Upper lobe of right lung (tissue), 1 donor: ENCODE data around the gene TAF15. TPM values are rescaled to one million over a fixed set of nuclear protein-coding genes. Genes with fewer than 3 reads are reported as not detected.

Source experiments
- ATAC-seq: fragments of 200-7000 bp; cut with Tn5 transposase; one replicate; pipeline ENCODE4 v1.9.1; 2020; ENCODE audit warnings: mild to moderate bottlenecking, moderate library complexity
- DNase-seq: peaks from one replicate; pipeline ENCODE4 v3.0.0-alpha.2; 2020
- H3K27ac ChIP-seq: fragments of 200-600 bp; one replicate; pipeline ENCODE4 v1.8.0; 2022
- H3K27me3 ChIP-seq: fragments of 200-600 bp; one replicate; pipeline ENCODE4 v1.8.0; 2022; ENCODE audit warnings: mild to moderate bottlenecking
- H3K36me3 ChIP-seq: fragments of 200-600 bp; one replicate; pipeline ENCODE4 v1.8.0; 2022
- H3K4me1 ChIP-seq: fragments of 200-600 bp; one replicate; pipeline ENCODE4 v1.8.0; 2022
- H3K4me3 ChIP-seq: fragments of 200-600 bp; one replicate; pipeline ENCODE4 v1.8.0; 2022; ENCODE audit warnings: mild to moderate bottlenecking
- H3K9me3 ChIP-seq: fragments of 200-600 bp; one replicate; pipeline ENCODE4 v1.8.0; 2022
- intact Hi-C: fragments of 100-400 bp; cut with DNase I; formaldehyde crosslinking; loops from one replicate; pipeline ENCODE4 v1.11.0; 2022
- total RNA-seq: library from RNA; stranded (reverse); fragmentation: NEBNext Ultra II Directional; extraction: Animal tissue kit (Norgen Biotek cat#: 25700); gene quantifications from one replicate; pipeline ENCODE4 v1.2.1, GENCODE V29; 2021
- TF ChIP-seq, protein P1 (sequence below): fragments of 200-600 bp; IDR thresholded peaks from one replicate; pipeline ENCODE4 v1.8.0; 2022; ENCODE audit warnings: antibody characterized with exemption
- donor health status: DM: no; HTN: yes; CAD: no; lungs with severe emphysema.

The TAF15 gene
- total RNA-seq, 1 donor from 2014 or later: 142 TPM

DNA sequence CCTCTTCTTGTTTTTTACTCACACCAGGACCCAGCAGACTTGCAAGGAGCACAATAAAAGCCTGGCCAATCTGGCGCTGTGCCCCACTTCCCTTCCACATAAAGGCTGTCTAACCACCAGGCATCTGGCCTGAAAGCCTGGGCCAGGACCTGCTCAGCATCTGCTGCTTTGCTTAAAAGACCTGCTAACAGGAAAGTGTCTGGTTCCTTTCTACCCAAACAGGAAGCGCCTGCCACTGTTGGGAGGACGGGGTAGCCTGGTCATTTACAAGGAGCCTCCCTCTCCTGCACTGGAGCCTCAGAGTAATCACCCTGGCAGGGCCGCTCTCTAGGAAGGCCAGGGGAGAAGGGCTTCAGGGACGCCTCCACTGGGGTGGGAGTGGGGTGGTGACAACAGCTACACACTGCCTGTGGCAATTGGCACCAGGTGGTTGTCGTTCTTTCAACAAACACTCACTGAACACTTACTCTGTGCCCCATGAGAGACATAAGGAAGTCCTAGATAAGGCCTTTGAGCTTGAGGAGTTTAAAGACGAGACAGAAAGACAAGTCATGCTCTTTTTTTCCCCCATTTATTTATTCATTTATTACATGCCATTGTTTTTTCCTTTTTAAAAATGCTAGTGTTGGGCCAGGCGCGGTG, 7.6 kb upstream of the TAF15 start:
- Histone ChIP-seq H3K36me3 (no peaks in the 10 kb centered on the region), H3K4me1 (peaks cover 45% of the 10 kb centered on the region), H3K27ac (peak overlapping the region; percentile 67), H3K27me3 (peaks cover 5% of the 10 kb centered on the region), H3K9me3 (no peaks in the 10 kb centered on the region), H3K4me3 (no peak overlapping the region)
- DNase-seq (peak; percentile 75), ATAC-seq (peak; percentile 48)
- TF ChIP-seq, protein P1, sequence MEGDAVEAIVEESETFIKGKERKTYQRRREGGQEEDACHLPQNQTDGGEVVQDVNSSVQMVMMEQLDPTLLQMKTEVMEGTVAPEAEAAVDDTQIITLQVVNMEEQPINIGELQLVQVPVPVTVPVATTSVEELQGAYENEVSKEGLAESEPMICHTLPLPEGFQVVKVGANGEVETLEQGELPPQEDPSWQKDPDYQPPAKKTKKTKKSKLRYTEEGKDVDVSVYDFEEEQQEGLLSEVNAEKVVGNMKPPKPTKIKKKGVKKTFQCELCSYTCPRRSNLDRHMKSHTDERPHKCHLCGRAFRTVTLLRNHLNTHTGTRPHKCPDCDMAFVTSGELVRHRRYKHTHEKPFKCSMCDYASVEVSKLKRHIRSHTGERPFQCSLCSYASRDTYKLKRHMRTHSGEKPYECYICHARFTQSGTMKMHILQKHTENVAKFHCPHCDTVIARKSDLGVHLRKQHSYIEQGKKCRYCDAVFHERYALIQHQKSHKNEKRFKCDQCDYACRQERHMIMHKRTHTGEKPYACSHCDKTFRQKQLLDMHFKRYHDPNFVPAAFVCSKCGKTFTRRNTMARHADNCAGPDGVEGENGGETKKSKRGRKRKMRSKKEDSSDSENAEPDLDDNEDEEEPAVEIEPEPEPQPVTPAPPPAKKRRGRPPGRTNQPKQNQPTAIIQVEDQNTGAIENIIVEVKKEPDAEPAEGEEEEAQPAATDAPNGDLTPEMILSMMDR: no peak
- intact Hi-C loops: no loop called here

DNA sequence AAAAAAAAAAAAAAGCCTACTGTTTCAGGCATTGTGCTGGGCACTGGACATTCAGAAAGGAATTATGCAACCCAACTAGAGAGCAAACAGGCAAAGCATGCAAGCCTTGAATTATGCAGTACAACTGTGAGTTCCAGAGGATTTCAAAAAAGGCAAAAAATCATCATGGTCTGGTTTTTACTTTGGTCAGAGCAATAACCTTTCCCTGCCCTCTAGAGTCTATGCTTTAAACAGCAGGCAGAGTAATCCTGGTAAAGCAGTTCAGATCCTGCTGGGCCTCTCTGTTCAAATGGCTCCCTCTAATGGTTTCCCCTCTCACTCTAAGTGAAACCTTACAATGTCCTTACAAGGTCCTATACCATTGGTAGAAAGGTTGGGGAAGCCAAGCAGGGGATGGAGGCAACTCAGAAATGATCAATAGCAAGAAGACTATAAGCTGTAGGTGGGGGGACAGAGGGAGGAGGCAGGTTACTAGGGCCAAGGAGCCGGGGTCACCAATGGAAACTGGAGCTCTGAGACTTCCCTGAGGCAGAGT, 4.6 kb upstream of the TAF15 start:
- TF ChIP-seq, protein P1: peak; percentile 85
- H3K9me3 ChIP-seq: no peaks in the 10 kb centered on the region
- no peak for DNase-seq

DNA sequence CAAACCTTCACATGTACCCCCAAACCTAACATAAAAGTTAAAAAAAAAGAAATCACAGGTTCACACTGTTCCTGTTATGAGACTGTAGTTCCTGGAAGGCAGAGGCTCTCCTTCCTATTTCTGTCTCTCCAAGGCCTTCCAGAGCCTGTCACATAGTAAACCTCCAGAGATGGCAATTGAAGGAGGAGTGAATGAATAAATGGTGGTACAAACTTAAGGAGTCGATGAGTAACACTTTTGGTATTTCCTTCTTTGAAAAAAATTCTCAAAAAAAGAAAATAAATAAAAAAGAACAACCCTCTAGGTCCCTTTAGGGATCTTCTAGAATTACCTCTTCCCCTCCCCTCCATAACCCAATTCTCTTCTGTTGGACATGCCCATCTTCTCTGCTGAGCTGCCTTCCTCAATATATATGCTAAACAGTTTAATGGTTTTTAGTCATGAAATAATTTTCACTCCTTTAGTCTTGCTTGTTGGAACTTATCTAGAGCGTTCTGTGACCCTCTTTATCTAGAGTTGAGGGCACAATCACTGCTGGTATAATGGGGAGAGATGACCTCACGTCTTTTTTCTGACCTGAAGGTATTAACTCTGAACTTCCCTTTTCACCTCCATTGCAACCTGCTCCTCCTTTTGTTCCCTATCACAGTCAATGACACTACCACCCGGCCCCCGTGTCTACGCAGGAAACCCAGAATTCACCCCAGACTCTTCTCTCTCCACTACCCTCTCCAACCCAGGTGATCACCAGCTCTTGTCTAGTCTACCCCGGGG, 1.7 kb upstream of the TAF15 start:
- ATAC-seq (no peak), DNase-seq (no peak)
- H3K4me3 ChIP-seq: no peak overlapping the region
- peaks cover 40% of the 10 kb centered on the region for H3K4me1 ChIP-seq
- H3K9me3 ChIP-seq: no peaks in the 10 kb centered on the region
- no peak overlapping the region for H3K27ac ChIP-seq
- no peaks in the 10 kb centered on the region for H3K36me3 ChIP-seq
- H3K27me3 ChIP-seq: no peaks in the 10 kb centered on the region
- intact Hi-C loops: loop anchor here (5.0 kb wide), 1 partner anchor 40 kb away; no protein-coding TSS in a partner anchor
- TF ChIP-seq, protein P1: no peak

More for the DNA sequence above, 4.6 kb upstream of the TAF15 start:
- no peaks in the 10 kb centered on the region for H3K27me3 ChIP-seq
- ATAC-seq: peak; percentile 75
- H3K36me3 ChIP-seq: no peaks in the 10 kb centered on the region
- intact Hi-C loops: loop anchor here (5.0 kb wide), 1 partner anchor 37 kb away; no protein-coding TSS in a partner anchor
- H3K4me1 ChIP-seq: peaks cover 44% of the 10 kb centered on the region
- no peak overlapping the region for H3K27ac ChIP-seq
- no peak overlapping the region for H3K4me3 ChIP-seq

DNA sequence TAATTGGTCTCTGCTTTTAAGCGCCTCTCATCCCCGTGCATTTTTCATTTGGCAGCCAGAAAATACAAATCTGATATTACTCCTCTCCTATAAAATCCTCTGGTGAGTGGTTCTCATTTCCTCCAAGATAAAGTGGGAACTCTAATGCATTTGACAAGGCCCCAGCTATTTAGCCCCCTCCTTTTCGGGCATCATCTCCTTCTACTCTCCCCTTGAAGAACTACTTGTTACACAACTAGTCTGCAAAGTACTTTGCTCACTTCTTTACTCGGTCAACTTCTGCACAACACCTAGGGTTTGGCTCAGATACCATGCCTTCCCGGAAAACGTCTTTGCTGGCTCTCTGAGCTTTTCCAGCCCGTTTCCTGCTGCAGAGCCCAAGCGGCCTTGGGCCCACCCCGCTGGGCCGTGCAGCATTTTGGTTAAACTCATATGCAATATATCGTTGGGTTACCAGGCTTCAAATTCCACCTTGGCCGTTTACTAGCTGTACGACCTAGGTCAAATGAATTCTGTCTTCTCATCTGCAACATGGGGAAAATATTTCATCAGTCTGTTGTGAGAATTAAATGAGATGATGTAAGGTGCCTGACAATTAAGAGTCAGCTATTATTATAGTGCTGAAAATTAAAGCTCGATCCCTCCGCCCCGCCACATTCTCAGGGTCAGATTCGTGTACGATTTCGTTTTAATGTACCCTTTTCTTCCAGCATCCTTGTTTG, 883 bp upstream of the TAF15 start:
- Histone ChIP-seq H3K4me1 (peaks cover 45% of the 10 kb centered on the region), H3K27ac (peak overlapping the region; percentile 91), H3K36me3 (no peaks in the 10 kb centered on the region), H3K9me3 (no peaks in the 10 kb centered on the region), H3K27me3 (no peaks in the 10 kb centered on the region), H3K4me3 (peak overlapping the region; percentile 77)
- intact Hi-C loops: loop anchor here (5.0 kb wide), 1 partner anchor 41 kb away; no protein-coding TSS in a partner anchor
- no peak for DNase-seq
- TF ChIP-seq, protein P1: no peak
- ATAC-seq: no peak

DNA sequence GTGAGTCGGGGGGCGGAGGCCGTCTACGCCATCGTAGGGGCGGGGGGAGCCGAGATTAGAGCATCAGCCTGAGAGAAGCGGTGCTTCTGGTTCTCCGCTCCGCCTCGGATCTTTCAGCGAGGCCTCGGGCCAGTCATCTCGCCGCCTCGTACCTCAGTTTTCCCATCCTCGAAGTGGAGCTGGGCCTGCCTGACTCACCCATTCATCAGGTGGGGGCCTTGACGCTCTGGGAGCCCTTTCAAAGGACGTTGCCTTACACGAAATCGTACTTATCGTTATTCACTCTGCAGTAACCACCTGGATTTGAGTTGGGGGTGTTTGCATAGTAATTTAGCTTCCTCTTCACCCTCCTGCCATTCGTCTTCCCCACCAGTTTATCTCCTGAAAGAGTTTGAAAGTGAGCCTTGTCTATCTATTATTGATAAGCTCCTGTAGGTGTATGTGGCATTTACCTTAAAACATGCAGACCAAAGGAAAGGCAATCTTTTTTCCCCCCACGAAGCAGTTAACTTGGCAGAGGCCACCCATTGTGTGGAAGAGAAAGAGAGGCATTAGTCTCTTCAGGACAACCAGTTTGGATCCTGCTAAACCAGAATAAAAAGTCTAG, 674 bp downstream of the TAF15 start:
- TF ChIP-seq, protein P1: no peak
- Histone ChIP-seq H3K4me3 (peak overlapping the region; percentile 77), H3K27me3 (no peaks in the 10 kb centered on the region), H3K36me3 (no peaks in the 10 kb centered on the region), H3K9me3 (no peaks in the 10 kb centered on the region), H3K4me1 (peaks cover 43% of the 10 kb centered on the region), H3K27ac (peak overlapping the region; percentile 91)
- ATAC-seq (no peak), DNase-seq (no peak)
- intact Hi-C loops: loop anchor here (5.0 kb wide), 1 partner anchor 43 kb away; no protein-coding TSS in a partner anchor
